ENCODE data around the gene CASZ1. TPM values are rescaled to one million over a fixed set of nuclear protein-coding genes. Genes with fewer than 3 reads are reported as not detected.

CASZ1 gene
- total RNA-seq, 1 experiment from 2014 or later = 6.0 TPM

GRCh38 chr1:10823000-10823401, 26.6 kb upstream of the CASZ1 start:
- no peak for DNase-seq (ENCODE audit: low read depth)

GRCh38 chr1:10821388-10821787, 24.9 kb upstream of the CASZ1 start:
- DNase-seq (ENCODE audit: low read depth) = no peak

- no peak for DNase-seq (ENCODE audit: low read depth)
Observed at GRCh38 chr1:10820422-10820821, 24.0 kb upstream of the CASZ1 start.

GRCh38 chr1:10819198-10819901, 22.9 kb upstream of the CASZ1 start:
- no peak for DNase-seq (ENCODE audit: low read depth)

- no peak for DNase-seq (ENCODE audit: low read depth)
Observed at GRCh38 chr1:10818262-10819197, 22.1 kb upstream of the CASZ1 start.

- DNase-seq (ENCODE audit: low read depth) = no peak
Observed at GRCh38 chr1:10816743-10817369, 20.4 kb upstream of the CASZ1 start.

GRCh38 chr1:10816233-10816632, 19.8 kb upstream of the CASZ1 start:
- DNase-seq (ENCODE audit: low read depth) = no peak

- DNase-seq (ENCODE audit: low read depth) = no peak
Observed at GRCh38 chr1:10815858-10816195, 19.4 kb upstream of the CASZ1 start.

- DNase-seq (ENCODE audit: low read depth) = no peak
Observed at GRCh38 chr1:10814976-10815857, 18.8 kb upstream of the CASZ1 start.

- DNase-seq (ENCODE audit: low read depth) = no peak
Observed at GRCh38 chr1:10814312-10814711, 17.9 kb upstream of the CASZ1 start.

- DNase-seq (ENCODE audit: low read depth) = no peak
Observed at GRCh38 chr1:10813799-10814198, 17.4 kb upstream of the CASZ1 start.

GRCh38 chr1:10812387-10812915, 16.0 kb upstream of the CASZ1 start:
- no peak for DNase-seq (ENCODE audit: low read depth)

- DNase-seq (ENCODE audit: low read depth) = no peak
Observed at GRCh38 chr1:10808441-10808840, 12.0 kb upstream of the CASZ1 start.

GRCh38 chr1:10806966-10807365, 10.5 kb upstream of the CASZ1 start:
- no peak for DNase-seq (ENCODE audit: low read depth)

GRCh38 chr1:10803971-10804820, 7.8 kb upstream of the CASZ1 start:
- no peak for DNase-seq (ENCODE audit: low read depth)

- DNase-seq (ENCODE audit: low read depth) = no peak
Observed at GRCh38 chr1:10802944-10803715, 6.7 kb upstream of the CASZ1 start.

GRCh38 chr1:10800778-10801177, 4.3 kb upstream of the CASZ1 start:
- DNase-seq (ENCODE audit: low read depth) = no peak

GRCh38 chr1:10799726-10800125, 3.3 kb upstream of the CASZ1 start:
- no peak for DNase-seq (ENCODE audit: low read depth)

- DNase-seq (ENCODE audit: low read depth) = peak; percentile 42
Observed at GRCh38 chr1:10795276-10796021, 997 bp downstream of the CASZ1 start.

Measured in M059J (cell line).